Amygdala (tissue), 56 donors: Measurements from ENCODE around the gene IGFBP2.

Source experiments
- DNase-seq, 56 donors: peaks; one replicate each; lab custom pipeline; 2025; lab: John Stamatoyannopoulos, UW

The IGFBP2 gene

GRCh38 chr2:216615298-216616082, 17.7 kb upstream of the IGFBP2 start:
- DNase-seq: no peak

- DNase-seq: no peak
Measured at GRCh38 chr2:216616083-216616678, 17.0 kb upstream of the IGFBP2 start.

- DNase-seq: no peak
Measured at GRCh38 chr2:216617159-216617815, 15.9 kb upstream of the IGFBP2 start.

- no peak for DNase-seq
Measured at GRCh38 chr2:216618785-216619184, 14.4 kb upstream of the IGFBP2 start.

- no peak for DNase-seq
Measured at GRCh38 chr2:216619411-216620393, 13.5 kb upstream of the IGFBP2 start.

GRCh38 chr2:216620786-216621185, 12.4 kb upstream of the IGFBP2 start:
- no peak for DNase-seq

- no peak for DNase-seq
Measured at GRCh38 chr2:216621292-216621691, 11.9 kb upstream of the IGFBP2 start.

GRCh38 chr2:216622526-216622925, 10.7 kb upstream of the IGFBP2 start:
- no peak for DNase-seq

GRCh38 chr2:216624251-216624650, 9.0 kb upstream of the IGFBP2 start:
- DNase-seq: no peak

- DNase-seq: no peak
Measured at GRCh38 chr2:216626168-216626874, 6.9 kb upstream of the IGFBP2 start.

- DNase-seq: no peak
Measured at GRCh38 chr2:216626875-216627245, 6.4 kb upstream of the IGFBP2 start.

GRCh38 chr2:216629784-216630183, 3.4 kb upstream of the IGFBP2 start:
- no peak for DNase-seq

GRCh38 chr2:216632346-216632951, 771 bp upstream of the IGFBP2 start:
- no peak for DNase-seq

- DNase-seq: no peak
Measured at GRCh38 chr2:216633616-216634369, 573 bp downstream of the IGFBP2 start.

- DNase-seq: no peak
Measured at GRCh38 chr2:216634370-216635148, 1.3 kb downstream of the IGFBP2 start.

- no peak for DNase-seq
Measured at GRCh38 chr2:216635171-216635570, 2.0 kb downstream of the IGFBP2 start.

- DNase-seq: no peak
Measured at GRCh38 chr2:216635701-216636550, 2.7 kb downstream of the IGFBP2 start.
